Endothelial cell of umbilical vein (primary cell): Measurements from ENCODE around the gene DCTD.

Source experiments
- EZH2 ChIP-seq: IDR thresholded peaks from 2 replicates; pipeline ENCODE4 v1.6.1; 2012; ENCODE audit warnings: borderline replicate concordance, low read depth, mild to moderate bottlenecking, moderate library complexity, low read length, inconsistent platforms; ENCODE audit not compliant: severe bottlenecking
- FOS ChIP-seq: IDR thresholded peaks from 2 replicates; pipeline ENCODE4 v1.6.1; 2011; ENCODE audit warnings: mild to moderate bottlenecking, low read length, moderate library complexity, borderline replicate concordance; ENCODE audit not compliant: insufficient read depth
- JUN ChIP-seq: IDR thresholded peaks from 2 replicates; pipeline ENCODE4 v1.6.1; 2011; ENCODE audit warnings: borderline replicate concordance, low read depth; ENCODE audit not compliant: insufficient read length, insufficient read depth
- MYC ChIP-seq: IDR thresholded peaks from one replicate; pipeline ENCODE4 v1.6.1; 2011; ENCODE audit warnings: mild to moderate bottlenecking, low read depth, low read length
- POLR2A ChIP-seq: IDR thresholded peaks from 2 replicates; pipeline ENCODE4 v1.6.1; 2012; ENCODE audit warnings: low read depth, mild to moderate bottlenecking, control low read depth, low read length
- POLR2AphosphoS5 ChIP-seq: IDR thresholded peaks from 2 replicates; pipeline ENCODE4 v1.6.1; 2012; ENCODE audit warnings: low read depth, mild to moderate bottlenecking, control low read depth, low read length, moderate library complexity; ENCODE audit not compliant: insufficient read depth
- TF ChIP-seq, protein P1 (sequence below), 2 donors: IDR thresholded peaks; 1 replicate in 1 of 2; 2 replicates in 1 of 2; pipeline ENCODE4 v1.5.1; 2011; ENCODE audit warnings: low read length in 2 of 2, mild to moderate bottlenecking in 2 of 2, moderate library complexity in 2 of 2, control low read depth in 1 of 2, inconsistent platforms in 1 of 2, low read depth in 1 of 2; ENCODE audit not compliant: insufficient read depth in 1 of 2; ENCODE audit errors: extremely low read depth in 1 of 2

DNA sequence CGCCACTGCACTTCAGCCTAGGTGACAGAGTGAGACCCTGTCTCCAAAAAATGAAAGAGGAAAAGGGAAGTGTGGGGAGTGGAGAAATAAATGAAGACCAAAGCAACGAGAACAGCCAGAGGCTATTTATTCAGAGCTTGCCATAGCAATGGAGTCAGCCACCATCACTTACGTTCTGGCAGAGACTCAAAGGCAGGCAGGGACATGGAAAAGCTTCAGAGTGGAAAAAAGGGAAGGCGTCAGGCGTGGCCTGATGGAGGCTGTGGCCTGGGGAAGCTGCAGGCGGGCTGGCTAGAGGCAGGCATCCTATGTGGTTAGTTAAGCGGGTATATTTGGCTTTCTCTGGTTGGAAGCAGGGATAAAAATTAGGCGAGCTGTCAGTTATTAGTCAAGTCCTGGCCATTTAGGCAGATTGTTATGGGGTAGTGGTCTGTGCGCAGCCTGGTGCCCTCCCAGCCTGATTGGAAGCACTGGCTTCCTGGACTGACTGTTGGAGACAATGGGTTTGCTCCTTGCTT, 73.3 kb downstream of the DCTD start:
- TF ChIP-seq, protein P1, sequence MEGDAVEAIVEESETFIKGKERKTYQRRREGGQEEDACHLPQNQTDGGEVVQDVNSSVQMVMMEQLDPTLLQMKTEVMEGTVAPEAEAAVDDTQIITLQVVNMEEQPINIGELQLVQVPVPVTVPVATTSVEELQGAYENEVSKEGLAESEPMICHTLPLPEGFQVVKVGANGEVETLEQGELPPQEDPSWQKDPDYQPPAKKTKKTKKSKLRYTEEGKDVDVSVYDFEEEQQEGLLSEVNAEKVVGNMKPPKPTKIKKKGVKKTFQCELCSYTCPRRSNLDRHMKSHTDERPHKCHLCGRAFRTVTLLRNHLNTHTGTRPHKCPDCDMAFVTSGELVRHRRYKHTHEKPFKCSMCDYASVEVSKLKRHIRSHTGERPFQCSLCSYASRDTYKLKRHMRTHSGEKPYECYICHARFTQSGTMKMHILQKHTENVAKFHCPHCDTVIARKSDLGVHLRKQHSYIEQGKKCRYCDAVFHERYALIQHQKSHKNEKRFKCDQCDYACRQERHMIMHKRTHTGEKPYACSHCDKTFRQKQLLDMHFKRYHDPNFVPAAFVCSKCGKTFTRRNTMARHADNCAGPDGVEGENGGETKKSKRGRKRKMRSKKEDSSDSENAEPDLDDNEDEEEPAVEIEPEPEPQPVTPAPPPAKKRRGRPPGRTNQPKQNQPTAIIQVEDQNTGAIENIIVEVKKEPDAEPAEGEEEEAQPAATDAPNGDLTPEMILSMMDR (IDR thresholded peaks at IDR 0.05; ENCODE audit: extremely low read depth in 1 of 2, insufficient read depth in 1 of 2, low read depth in 1 of 2, low read length in 2 of 2), result no peak
- TF ChIP-seq POLR2AphosphoS5, result no peak
- TF ChIP-seq JUN, result no peak
- no peak for TF ChIP-seq EZH2
- TF ChIP-seq POLR2A, result no peak
- no peak for TF ChIP-seq MYC
- TF ChIP-seq FOS, result no peak
